GM12892 (cell line): Measurements from ENCODE around the gene WDR11. TPM values are rescaled to one million over a fixed set of nuclear protein-coding genes. Genes with fewer than 3 reads are reported as not detected.

Source experiments
- DNase-seq: peaks from one replicate; pipeline ENCODE4 v3.0.0; 2011; ENCODE audit not compliant: insufficient read length
- FAIRE-seq: peaks from 2 replicates; lab custom pipeline; 2011; peaks lifted over from hg19 to GRCh38; lab: Jason Lieb, UNC
- POLR2A ChIP-seq: IDR thresholded peaks from 2 replicates; pipeline ENCODE4 v1.6.1; 2011; ENCODE audit warnings: low read depth, low read length, control low read depth
- POLR2AphosphoS5 ChIP-seq: IDR thresholded peaks from 2 replicates; pipeline ENCODE4 v1.6.1; 2011; ENCODE audit warnings: low read depth, low read length, control low read depth
- TAF1 ChIP-seq: IDR thresholded peaks from 2 replicates; pipeline ENCODE4 v1.6.1; 2011; ENCODE audit warnings: low read depth, mild to moderate bottlenecking, control low read depth, low read length, borderline replicate concordance
- polyA plus RNA-seq: library from polyadenylated mRNA; unstranded; fragments of >200 nt; gene quantifications from one replicate; pipeline ENCODE4 v1.2.1, GENCODE V29; 2012; ENCODE audit warnings: missing spikeins, inconsistent platforms; ENCODE audit not compliant: missing spikeins

The WDR11 gene
- 45.5 TPM for polyA plus RNA-seq

GRCh38 chr10:120850911-120851865, at the start of gene WDR11:
WDR11 (plus strand) TSS chr10:120851362; CDS start chr10:120851421, 59 bp downstream.
- FAIRE-seq (peak; percentile 81), DNase-seq (peak; percentile 44)
- TF ChIP-seq POLR2AphosphoS5 (peak; percentile 94), TAF1 (peak; percentile 85), POLR2A (peak; percentile 96)

- DNase-seq, result no peak
- FAIRE-seq, result no peak
- TF ChIP-seq TAF1 (no peak), POLR2AphosphoS5 (no peak), POLR2A (no peak)
Measured at GRCh38 chr10:120802935-120803334, 48.2 kb upstream of the WDR11 start.

- no peak for DNase-seq
- no peak for FAIRE-seq
- TF ChIP-seq POLR2A (no peak), TAF1 (no peak), POLR2AphosphoS5 (no peak)
Measured at GRCh38 chr10:120803972-120804371, 47.2 kb upstream of the WDR11 start.

GRCh38 chr10:120805014-120805812, 45.9 kb upstream of the WDR11 start:
- FAIRE-seq, result no peak
- no peak for TF ChIP-seq TAF1
- TF ChIP-seq POLR2AphosphoS5, result no peak
- TF ChIP-seq POLR2A, result no peak
- no peak for DNase-seq

GRCh38 chr10:120806081-120806480, 45.1 kb upstream of the WDR11 start:
- DNase-seq, result no peak
- TF ChIP-seq POLR2A (no peak), POLR2AphosphoS5 (no peak), TAF1 (no peak)
- FAIRE-seq, result no peak

- TF ChIP-seq POLR2AphosphoS5, result no peak
- FAIRE-seq, result no peak
- no peak for DNase-seq
Measured at GRCh38 chr10:120810298-120810697, 40.9 kb upstream of the WDR11 start.

- TF ChIP-seq POLR2A, result no peak
- TF ChIP-seq POLR2AphosphoS5, result no peak
- no peak for TF ChIP-seq TAF1
- FAIRE-seq, result no peak
- DNase-seq, result no peak
Measured at GRCh38 chr10:120813085-120813484, 38.1 kb upstream of the WDR11 start.

- no peak for DNase-seq
- FAIRE-seq, result no peak
Measured at GRCh38 chr10:120818301-120818700, 32.9 kb upstream of the WDR11 start.

GRCh38 chr10:120819366-120819765, 31.8 kb upstream of the WDR11 start:
- FAIRE-seq (no peak), DNase-seq (no peak)
- TF ChIP-seq POLR2AphosphoS5 (no peak), TAF1 (no peak)

More at GRCh38 chr10:120818301-120818700, 32.9 kb upstream of the WDR11 start:
- TF ChIP-seq POLR2A, result no peak
- no peak for TF ChIP-seq TAF1
- TF ChIP-seq POLR2AphosphoS5, result no peak

- FAIRE-seq (no peak), DNase-seq (no peak)
Measured at GRCh38 chr10:120823266-120823665, 27.9 kb upstream of the WDR11 start.

GRCh38 chr10:120824881-120825309, 26.3 kb upstream of the WDR11 start:
- FAIRE-seq (no peak), DNase-seq (peak; percentile 7)
- TF ChIP-seq POLR2A, result no peak
- no peak for TF ChIP-seq POLR2AphosphoS5
- TF ChIP-seq TAF1, result no peak

More at GRCh38 chr10:120823266-120823665, 27.9 kb upstream of the WDR11 start:
- TF ChIP-seq POLR2A (no peak), POLR2AphosphoS5 (no peak), TAF1 (no peak)

- TF ChIP-seq POLR2A (no peak), TAF1 (no peak), POLR2AphosphoS5 (no peak)
- DNase-seq, result no peak
- peak; percentile 17 for FAIRE-seq
Measured at GRCh38 chr10:120825878-120826769, 25.0 kb upstream of the WDR11 start.
